LHCN-M2 (cell line): Measurements from ENCODE around the gene TMEM62. TPM values are rescaled to one million over a fixed set of nuclear protein-coding genes. Genes with fewer than 3 reads are reported as not detected.
A peak's percentile ranks its signal among the peaks of the same experiment; 100 is the strongest.

Source experiments
- DNase-seq: peaks from one replicate; pipeline ENCODE4 v3.0.0-alpha.2; 2012; ENCODE audit warnings: low read depth
- polyA plus RNA-seq: library from polyadenylated mRNA; unstranded; fragments of >200 nt; gene quantifications from one replicate; pipeline ENCODE4 v1.2.1, GENCODE V29; 2012; ENCODE audit warnings: missing spikeins
- total RNA-seq: library from RNA; depleted of rRNA; stranded (reverse); fragments of >200 nt; gene quantifications from 2 replicates; pipeline ENCODE4 v1.2.3, GENCODE V29; 2014; rRNA removed

TMEM62 gene
- total RNA-seq = 5.2 and 5.7 TPM in 2 replicates
- 3.5 TPM for polyA plus RNA-seq

- peak; percentile 53 for DNase-seq
Observed at GRCh38 chr15:43133430-43134156, at the start of gene TMEM62. Gene TMEM62 (plus strand): TSS chr15:43133586. CDS start chr15:43133803, 217 bp downstream.

GRCh38 chr15:43085921-43086320, 47.5 kb upstream of the TMEM62 start:
- no peak for DNase-seq

- DNase-seq = no peak
Observed at GRCh38 chr15:43086551-43086950, 46.8 kb upstream of the TMEM62 start.

GRCh38 chr15:43091859-43092258, 41.5 kb upstream of the TMEM62 start:
- DNase-seq = no peak

GRCh38 chr15:43093026-43093425, 40.4 kb upstream of the TMEM62 start:
- DNase-seq = peak; percentile 77

GRCh38 chr15:43094416-43095030, 38.9 kb upstream of the TMEM62 start:
- DNase-seq = no peak

GRCh38 chr15:43095243-43095642, 38.1 kb upstream of the TMEM62 start:
- no peak for DNase-seq

- DNase-seq = no peak
Observed at GRCh38 chr15:43095708-43096347, 37.6 kb upstream of the TMEM62 start.

GRCh38 chr15:43096411-43096810, 37.0 kb upstream of the TMEM62 start:
- no peak for DNase-seq

GRCh38 chr15:43099105-43099845, 34.1 kb upstream of the TMEM62 start:
- no peak for DNase-seq

- no peak for DNase-seq
Observed at GRCh38 chr15:43100971-43101370, 32.4 kb upstream of the TMEM62 start.

GRCh38 chr15:43102187-43102586, 31.2 kb upstream of the TMEM62 start:
- DNase-seq = no peak

GRCh38 chr15:43103907-43104306, 29.5 kb upstream of the TMEM62 start:
- no peak for DNase-seq

- DNase-seq = no peak
Observed at GRCh38 chr15:43104426-43104825, 29.0 kb upstream of the TMEM62 start.

GRCh38 chr15:43105077-43105736, 28.2 kb upstream of the TMEM62 start:
- no peak for DNase-seq

GRCh38 chr15:43105778-43106485, 27.5 kb upstream of the TMEM62 start, which contains the start of gene UBR1:
Gene UBR1 (minus strand): TSS chr15:43106038. CDS start chr15:43106022, 16 bp downstream.
- DNase-seq = peak; percentile 91

- DNase-seq = no peak
Observed at GRCh38 chr15:43106486-43106829, 26.9 kb upstream of the TMEM62 start.

- no peak for DNase-seq
Observed at GRCh38 chr15:43107751-43108150, 25.6 kb upstream of the TMEM62 start.

- no peak for DNase-seq
Observed at GRCh38 chr15:43111354-43111753, 22.0 kb upstream of the TMEM62 start.

- DNase-seq = no peak
Observed at GRCh38 chr15:43118286-43118685, 15.1 kb upstream of the TMEM62 start.

- no peak for DNase-seq
Observed at GRCh38 chr15:43118829-43119228, 14.6 kb upstream of the TMEM62 start.
